Uterus (tissue), 2 donors: ENCODE results near the gene TCEAL5.

Experiments
- CTCF ChIP-seq, 4 experiments: fragments of 200-600 bp in 2 of 4; fragments of 450-650 bp in 2 of 4; sonication (generic) in 2 of 4; IDR thresholded peaks; one replicate each; pipeline ENCODE4 v1.5.1; 2016 to 2019; ENCODE audit warnings: antibody characterized with exemption in 4 of 4, mild to moderate bottlenecking in 2 of 4, moderate library complexity in 1 of 4
- POLR2A ChIP-seq, 2 donors: fragments of 450-650 bp; IDR thresholded peaks; one replicate each; pipeline ENCODE4 v1.6.1; 2016; ENCODE audit warnings: antibody characterized with exemption in 2 of 2, mild to moderate bottlenecking in 1 of 2, moderate library complexity in 1 of 2

- TF ChIP-seq CTCF (IDR thresholded peaks at IDR 0.05) = no peak
- no peak for TF ChIP-seq POLR2A (IDR thresholded peaks at IDR 0.05)
These were observed 34.8 kb upstream of the TCEAL5 start for GRCh38 chrX:103311399-103311780.
